HepG2 (cell line): Measurements from ENCODE around the gene CYTH2. TPM values are rescaled to one million over a fixed set of nuclear protein-coding genes. Genes with fewer than 3 reads are reported as not detected.

ENCODE experiments used
- ATAC-seq: fragments of 200-7000 bp; cut with Tn5 transposase; 3 replicates; pipeline ENCODE4 v1.9.1; 2020; ENCODE audit warnings: mild to moderate bottlenecking, moderate library complexity
- BruUV-seq: library from RNA; stranded (reverse); fragments of 400-500 nt; replicated peaks from 2 replicates; lab custom pipeline; 2021; lab: Mats Ljungman, UMichigan
- CTCF ChIA-PET: fragments of 300-600 bp; formaldehyde crosslinking; extraction: SDS; loops from one replicate; lab custom pipeline; 2021; ENCODE audit warnings: low total read pairs, inconsistent platforms, low intra/inter-chr PET ratio; lab: Yijun Ruan, JAX
- POLR2A ChIA-PET: fragments of 350-600 bp; sonication (Branson Sonifier 250); formaldehyde crosslinking; loops from one replicate; lab custom pipeline; 2020; ENCODE audit warnings: antibody characterized with exemption, inconsistent platforms; lab: Yijun Ruan, JAX
- DNase-seq: peaks from one replicate; pipeline ENCODE4 v3.0.0-alpha.2; 2015; ENCODE audit warnings: low spot score
- FAIRE-seq: peaks from 3 replicates; lab custom pipeline; 2011; peaks lifted over from hg19 to GRCh38; lab: Jason Lieb, UNC
- H2AFZ ChIP-seq: one replicate; pipeline ENCODE4 v1.6.1; 2011; ENCODE audit warnings: low read length, inconsistent platforms
- H3K27ac ChIP-seq: fragments of 300-600 bp; 3 replicates; pipeline ENCODE4 v1.8.0; 2011; ENCODE audit warnings: mixed run types, mild to moderate bottlenecking, mixed read lengths, low read length, inconsistent platforms; ENCODE audit not compliant: insufficient read depth; ENCODE audit errors: extremely low read length
- H3K27me3 ChIP-seq, 2 experiments: fragments of 200-600 bp in 1 of 2; 2 replicates in 1 of 2; 3 replicates in 1 of 2; pipeline versions ENCODE4 v1.6.0 to v1.8.0; 2011; ENCODE audit warnings: low read length in 2 of 2, mild to moderate bottlenecking in 2 of 2, moderate library complexity in 2 of 2, inconsistent platforms in 1 of 2; ENCODE audit not compliant: insufficient read depth in 2 of 2, control insufficient read depth in 1 of 2
- H3K36me3 ChIP-seq, 2 experiments: fragments of 200-600 bp in 1 of 2; replicated peaks in 1 of 2; 2 replicates in 1 of 2; 3 replicates in 1 of 2; pipeline versions ENCODE4 v1.5.1 to v1.8.0; 2011; ENCODE audit warnings: low read length in 2 of 2, inconsistent platforms in 1 of 2; ENCODE audit not compliant: insufficient read depth in 2 of 2, control insufficient read depth in 1 of 2
- H3K4me1 ChIP-seq: 2 replicates; pipeline ENCODE4 v1.5.1; 2012; ENCODE audit warnings: low read length, inconsistent platforms; ENCODE audit not compliant: insufficient read depth
- H3K4me2 ChIP-seq: 2 replicates; pipeline ENCODE4 v1.6.0; 2011; ENCODE audit warnings: low read depth, low read length, inconsistent platforms
- H3K4me3 ChIP-seq, 3 experiments: fragments of 200-600 bp in 1 of 3; sonication (generic), shearing (Covaris generic) in 1 of 3; replicated peaks in 1 of 3; 2 replicates each; pipeline ENCODE4 v1.5.1; 2011 to 2016; ENCODE audit warnings: low read length in 3 of 3, inconsistent platforms in 2 of 3, low read depth in 2 of 3, mild to moderate bottlenecking in 2 of 3, control low read depth in 1 of 3, mixed read lengths in 1 of 3; ENCODE audit not compliant: insufficient read depth in 1 of 3
- H3K79me2 ChIP-seq: one replicate; pipeline ENCODE4 v1.6.1; 2011; ENCODE audit warnings: low read length, inconsistent platforms; ENCODE audit not compliant: insufficient read depth
- H3K9ac ChIP-seq: 2 replicates; pipeline ENCODE4 v1.6.0; 2011; ENCODE audit warnings: mild to moderate bottlenecking, low read depth, low read length, inconsistent platforms; ENCODE audit not compliant: insufficient read depth
- H3K9me3 ChIP-seq: 2 replicates; pipeline ENCODE4 v1.5.1; 2012; ENCODE audit warnings: mild to moderate bottlenecking, low read length
- H4K20me1 ChIP-seq: 2 replicates; pipeline ENCODE4 v1.6.0; 2011; ENCODE audit warnings: inconsistent platforms, mild to moderate bottlenecking, low read length, moderate library complexity; ENCODE audit not compliant: insufficient read depth
- NPAS2 ChIP-seq: sonication (generic); formaldehyde crosslinking; IDR thresholded peaks from 2 replicates; pipeline ENCODE4 v1.8.0; 2022; ENCODE audit warnings: mild to moderate bottlenecking, missing genetic modification reagents, borderline replicate concordance
- PHB2 ChIP-seq: fragments of 450-650 bp; IDR thresholded peaks from 2 replicates; pipeline ENCODE4 v1.6.1; 2018; ENCODE audit not compliant: partially characterized antibody
- SMYD3 ChIP-seq: sonication (generic); formaldehyde crosslinking; IDR thresholded peaks from 2 replicates; pipeline ENCODE4 v1.8.1; 2023; ENCODE audit warnings: mild to moderate bottlenecking, missing genetic modification reagents
- ZNF234 ChIP-seq: sonication (generic); formaldehyde crosslinking; conservative IDR thresholded peaks from 2 replicates; pipeline ENCODE4 v1.5.1; 2020; ENCODE audit warnings: mild to moderate bottlenecking, missing genetic modification reagents
- ZNF3 ChIP-seq: IDR thresholded peaks from 2 replicates; pipeline ENCODE4 v1.7.0; 2017; ENCODE audit warnings: inconsistent platforms
- ZNF546 ChIP-seq: sonication (generic); formaldehyde crosslinking; conservative IDR thresholded peaks from 2 replicates; pipeline ENCODE4 v1.8.1; 2023; ENCODE audit warnings: mild to moderate bottlenecking, missing genetic modification reagents
- ZNF724P ChIP-seq: sonication (generic); formaldehyde crosslinking; IDR thresholded peaks from 2 replicates; pipeline ENCODE4 v1.8.0; 2022; ENCODE audit warnings: missing genetic modification reagents, borderline replicate concordance
- WGBS: methylation state at CpG from one replicate; pipeline ENCODE4 v1.1.6; 2017; ENCODE audit warnings: low lambda C conversion rate; 5-methylcytosine and 5-hydroxymethylcytosine counted together
- in situ Hi-C: cut with HindIII; loops from 2 replicates; pipeline ENCODE4 v1.10.0; 2017; ENCODE audit warnings: low pct_unique_long_range_greater_than_20kb; ENCODE audit not compliant: extremely low pct_ligation_motif_present
- intact Hi-C: fragments of 100-400 bp; cut with micrococcal nuclease; formaldehyde crosslinking; loops from one replicate; pipeline ENCODE4 v1.10.0; 2022; ENCODE audit not compliant: unreplicated experiment
- polyA plus RNA-seq, 8 experiments: library from polyadenylated mRNA; depleted of rRNA in 3 of 8; stranded (reverse) in 7 of 8; unstranded in 1 of 8; fragments of >200 nt; fragmentation: Illumina TruSeq in 4 of 8; extraction: Trizol in 4 of 8; gene quantifications; 2 replicates each; pipeline versions ENCODE4 v1.2.1 to v1.2.3, GENCODE V29; 2011 to 2016; ENCODE audit warnings: low read depth in 4 of 8, missing spikeins in 1 of 8, mixed read lengths in 1 of 8; ENCODE audit not compliant: insufficient read depth in 1 of 8
- total RNA-seq, 5 experiments: library from RNA; depleted of rRNA; stranded (reverse); fragments of >200 nt; fragmentation: Illumina TruSeq; extraction: Trizol; gene quantifications; 2 replicates each; pipeline ENCODE4 v1.2.3, GENCODE V29; 2016; ENCODE audit warnings: low read depth in 1 of 5
- TF ChIP-seq, protein P1 (sequence below): fragments of 450-650 bp; IDR thresholded peaks from 2 replicates; pipeline ENCODE4 v1.6.1; 2016
- TF ChIP-seq, protein P2 (sequence below), 2 experiments: IDR thresholded peaks; 2 replicates each; pipeline ENCODE4 v1.6.1; 2011 to 2012; ENCODE audit warnings: low read length in 2 of 2, borderline replicate concordance in 1 of 2, low read depth in 1 of 2, mild to moderate bottlenecking in 1 of 2, moderate library complexity in 1 of 2

Gene CYTH2
- total and polyA plus RNA-seq, 2 of the 13 experiments (the other 11 are each of a cell fraction or from before 2014, with no cell fraction given): 16.5 to 39.3 TPM

DNA sequence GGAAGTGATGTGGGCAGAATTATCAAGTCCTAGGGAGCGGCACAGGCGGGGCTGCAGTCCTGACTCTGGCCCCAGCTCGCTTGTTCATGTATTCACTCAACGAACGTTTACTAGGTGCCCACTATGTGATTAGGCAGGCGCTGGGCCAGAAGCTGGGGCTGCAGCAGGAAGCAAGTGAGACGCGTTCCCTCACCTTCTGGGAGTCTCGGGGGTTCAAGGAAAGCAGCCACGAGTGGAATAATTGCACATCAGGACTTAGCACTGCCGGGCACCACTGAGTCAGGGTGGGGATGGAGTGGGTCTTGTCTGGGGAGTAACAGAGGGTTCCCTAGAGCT lies 44.9 kb downstream of the CYTH2 start:
- no peak for FAIRE-seq
- WGBS: 21% methylated on average over 6 of the region's 11 CpGs

More for the DNA sequence above, 44.9 kb downstream of the CYTH2 start:
- Histone ChIP-seq H3K9ac (no peak overlapping the region), H2AFZ (no peak overlapping the region), H3K27me3 (peaks cover 6 to 25% of the 10 kb centered on the region in 2 experiments; a peak in 4 of 5 replicates), H3K4me3 (peak overlapping the region in 1 of 3 experiments; percentile 84; a peak in 1 of 6 replicates), H3K79me2 (no peaks in the 10 kb centered on the region), H3K9me3 (no peaks in the 10 kb centered on the region), H3K27ac (no peak overlapping the region), H3K36me3 (no peaks in the 10 kb centered on the region), H3K4me1 (peaks cover 30% of the 10 kb centered on the region), H4K20me1 (no peaks in the 10 kb centered on the region), H3K4me2 (peak overlapping the region; percentile 84)
- TF ChIP-seq, protein P1, sequence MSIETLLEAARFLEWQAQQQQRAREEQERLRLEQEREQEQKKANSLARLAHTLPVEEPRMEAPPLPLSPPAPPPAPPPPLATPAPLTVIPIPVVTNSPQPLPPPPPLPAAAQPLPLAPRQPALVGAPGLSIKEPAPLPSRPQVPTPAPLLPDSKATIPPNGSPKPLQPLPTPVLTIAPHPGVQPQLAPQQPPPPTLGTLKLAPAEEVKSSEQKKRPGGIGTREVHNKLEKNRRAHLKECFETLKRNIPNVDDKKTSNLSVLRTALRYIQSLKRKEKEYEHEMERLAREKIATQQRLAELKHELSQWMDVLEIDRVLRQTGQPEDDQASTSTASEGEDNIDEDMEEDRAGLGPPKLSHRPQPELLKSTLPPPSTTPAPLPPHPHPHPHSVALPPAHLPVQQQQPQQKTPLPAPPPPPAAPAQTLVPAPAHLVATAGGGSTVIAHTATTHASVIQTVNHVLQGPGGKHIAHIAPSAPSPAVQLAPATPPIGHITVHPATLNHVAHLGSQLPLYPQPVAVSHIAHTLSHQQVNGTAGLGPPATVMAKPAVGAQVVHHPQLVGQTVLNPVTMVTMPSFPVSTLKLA: no peak
- no peak for TF ChIP-seq ZNF546 (CRISPR knock-in tag)
- no peak for TF ChIP-seq SMYD3 (CRISPR knock-in tag)
- no peak for TF ChIP-seq ZNF724P (CRISPR knock-in tag)
- no peak for TF ChIP-seq NPAS2
- TF ChIP-seq, protein P2, sequence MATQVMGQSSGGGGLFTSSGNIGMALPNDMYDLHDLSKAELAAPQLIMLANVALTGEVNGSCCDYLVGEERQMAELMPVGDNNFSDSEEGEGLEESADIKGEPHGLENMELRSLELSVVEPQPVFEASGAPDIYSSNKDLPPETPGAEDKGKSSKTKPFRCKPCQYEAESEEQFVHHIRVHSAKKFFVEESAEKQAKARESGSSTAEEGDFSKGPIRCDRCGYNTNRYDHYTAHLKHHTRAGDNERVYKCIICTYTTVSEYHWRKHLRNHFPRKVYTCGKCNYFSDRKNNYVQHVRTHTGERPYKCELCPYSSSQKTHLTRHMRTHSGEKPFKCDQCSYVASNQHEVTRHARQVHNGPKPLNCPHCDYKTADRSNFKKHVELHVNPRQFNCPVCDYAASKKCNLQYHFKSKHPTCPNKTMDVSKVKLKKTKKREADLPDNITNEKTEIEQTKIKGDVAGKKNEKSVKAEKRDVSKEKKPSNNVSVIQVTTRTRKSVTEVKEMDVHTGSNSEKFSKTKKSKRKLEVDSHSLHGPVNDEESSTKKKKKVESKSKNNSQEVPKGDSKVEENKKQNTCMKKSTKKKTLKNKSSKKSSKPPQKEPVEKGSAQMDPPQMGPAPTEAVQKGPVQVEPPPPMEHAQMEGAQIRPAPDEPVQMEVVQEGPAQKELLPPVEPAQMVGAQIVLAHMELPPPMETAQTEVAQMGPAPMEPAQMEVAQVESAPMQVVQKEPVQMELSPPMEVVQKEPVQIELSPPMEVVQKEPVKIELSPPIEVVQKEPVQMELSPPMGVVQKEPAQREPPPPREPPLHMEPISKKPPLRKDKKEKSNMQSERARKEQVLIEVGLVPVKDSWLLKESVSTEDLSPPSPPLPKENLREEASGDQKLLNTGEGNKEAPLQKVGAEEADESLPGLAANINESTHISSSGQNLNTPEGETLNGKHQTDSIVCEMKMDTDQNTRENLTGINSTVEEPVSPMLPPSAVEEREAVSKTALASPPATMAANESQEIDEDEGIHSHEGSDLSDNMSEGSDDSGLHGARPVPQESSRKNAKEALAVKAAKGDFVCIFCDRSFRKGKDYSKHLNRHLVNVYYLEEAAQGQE (IDR thresholded peaks at IDR 0.05; ENCODE audit: borderline replicate concordance in 1 of 2, low read depth in 1 of 2, low read length in 2 of 2): no peak
- TF ChIP-seq PHB2: no peak
- peak; percentile 89 for TF ChIP-seq ZNF3 (CRISPR knock-in tag)
- 0 out of 2 replicates have a peak, but pooled peaks have one; percentile 14 for TF ChIP-seq ZNF234 (CRISPR knock-in tag)
- BruUV-seq: no TSS peak
- ATAC-seq (no peak), DNase-seq (no peak)
- ChIA-PET POLR2A (interaction anchor here (0.9 to 1.0 kb wide), 2 partner anchors 12 to 44 kb away, joined by 3 to 4 read pairs; no protein-coding TSS in a partner anchor), CTCF (no interaction called here)
- in situ Hi-C loops: no loop called here
- intact Hi-C loops: no loop called here
